ENCODE data around the gene MYOM1.

Gene MYOM1

GRCh38 chr18:3151399-3152264 is 68.1 kb downstream of the MYOM1 start:
- no peak for DNase-seq

GRCh38 chr18:3150688-3151087 is 69.1 kb downstream of the MYOM1 start:
- no peak for DNase-seq

DNA sequence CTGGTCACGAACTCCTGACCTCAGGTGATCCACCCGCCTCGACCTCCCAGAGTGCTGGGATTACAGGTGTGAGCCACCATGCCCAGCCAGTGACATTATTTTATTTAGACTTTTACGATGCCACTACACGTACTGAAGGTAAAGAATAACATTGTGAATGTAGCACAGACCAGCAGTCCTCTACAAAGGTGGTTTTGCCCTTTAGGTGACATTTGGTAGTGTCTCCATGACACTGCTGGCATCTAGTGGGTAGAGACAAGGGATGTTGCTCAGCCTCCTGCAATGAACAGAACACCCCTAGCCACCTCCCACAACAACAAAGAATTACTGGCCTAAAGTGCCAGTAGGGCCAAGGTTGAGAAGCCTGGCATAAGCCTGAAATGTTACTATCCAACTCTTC is 69.5 kb downstream of the MYOM1 start:
- no peak for DNase-seq

DNA sequence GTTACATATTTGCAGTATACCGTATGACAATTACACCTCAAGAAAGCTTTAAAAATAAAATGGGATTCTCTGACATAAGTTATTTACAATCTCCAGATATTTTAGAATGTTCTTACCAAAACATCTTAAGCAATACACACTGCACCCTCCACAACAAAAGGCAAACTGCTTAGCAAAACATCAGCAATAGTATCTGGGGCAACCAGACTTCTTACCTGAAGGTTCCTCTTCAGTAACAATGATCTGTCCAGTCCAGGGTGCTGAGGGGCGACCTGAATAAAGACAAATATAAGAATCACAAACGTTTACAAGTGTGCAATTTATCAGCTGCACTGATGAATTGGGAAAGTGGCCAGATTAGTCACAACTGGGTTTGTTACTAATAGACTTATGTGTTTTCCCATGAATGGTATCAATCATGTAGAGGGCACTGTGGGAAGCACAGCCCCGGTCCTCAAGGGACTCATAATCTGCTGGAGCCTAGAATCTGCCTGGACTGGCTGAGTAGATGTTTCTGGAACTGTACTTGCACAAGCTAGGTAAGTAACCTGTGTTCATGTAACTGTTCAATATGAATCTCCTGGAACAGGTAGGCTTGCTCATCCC is 70.7 kb downstream of the MYOM1 start:
- DNase-seq = no peak

DNA sequence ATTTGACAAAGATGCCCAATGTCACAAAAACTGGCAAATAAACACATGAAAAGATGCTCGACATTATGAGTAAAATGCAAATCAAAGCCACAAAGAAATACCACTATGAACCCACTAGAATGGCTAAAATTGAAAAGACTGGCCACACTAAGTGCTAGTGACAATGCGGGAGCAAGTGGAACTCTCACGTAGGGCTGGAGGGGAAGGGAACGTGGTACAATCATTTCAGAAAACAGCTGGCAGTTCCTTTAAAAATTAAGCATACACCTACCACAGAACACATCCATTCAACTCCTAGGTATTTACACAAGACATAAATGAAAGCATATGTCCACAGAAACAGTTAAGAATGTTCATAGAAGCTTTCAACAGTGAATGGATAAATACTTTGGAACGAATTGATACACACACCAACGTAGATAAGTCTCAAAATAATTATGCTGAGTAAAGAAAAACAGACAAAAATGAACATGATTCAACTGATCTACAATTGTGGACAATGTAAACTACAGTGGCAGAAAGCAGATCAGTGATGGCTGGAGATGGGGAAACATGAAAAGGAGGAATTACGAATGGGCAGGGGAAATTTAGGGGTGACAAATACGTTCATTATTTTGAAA is 71.7 kb downstream of the MYOM1 start:
- DNase-seq = no peak

DNA sequence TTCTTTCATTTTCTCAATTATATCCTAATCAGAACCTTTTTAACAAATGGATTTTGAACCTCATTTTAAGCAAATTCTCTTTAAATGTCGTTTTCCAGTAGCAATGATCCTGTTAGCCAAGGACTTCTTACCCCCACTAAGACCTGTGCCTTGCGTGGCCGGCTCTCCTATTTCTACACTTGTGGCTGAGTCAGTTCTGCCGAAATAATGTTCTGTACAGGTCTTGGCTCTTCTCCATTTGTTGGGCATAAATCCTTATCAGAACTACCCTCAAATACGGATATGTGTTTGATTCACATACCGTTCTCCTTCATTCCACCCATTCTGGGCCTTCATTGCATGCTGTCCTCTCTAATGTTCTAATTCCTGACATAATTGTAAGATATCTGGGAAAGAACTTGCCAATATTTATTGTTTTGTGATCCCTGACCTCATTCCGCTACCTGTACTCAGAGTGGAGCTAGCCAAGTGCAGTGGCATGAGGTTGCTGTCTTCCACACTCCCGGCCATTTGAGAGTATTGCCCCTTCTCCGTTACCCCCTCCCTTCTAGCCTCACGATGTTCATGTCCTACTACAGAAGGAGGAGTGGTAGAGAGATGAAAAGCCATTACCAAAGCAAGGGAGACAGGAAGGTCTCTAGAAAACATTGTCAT is 78.7 kb downstream of the MYOM1 start:
- no peak for DNase-seq

DNA sequence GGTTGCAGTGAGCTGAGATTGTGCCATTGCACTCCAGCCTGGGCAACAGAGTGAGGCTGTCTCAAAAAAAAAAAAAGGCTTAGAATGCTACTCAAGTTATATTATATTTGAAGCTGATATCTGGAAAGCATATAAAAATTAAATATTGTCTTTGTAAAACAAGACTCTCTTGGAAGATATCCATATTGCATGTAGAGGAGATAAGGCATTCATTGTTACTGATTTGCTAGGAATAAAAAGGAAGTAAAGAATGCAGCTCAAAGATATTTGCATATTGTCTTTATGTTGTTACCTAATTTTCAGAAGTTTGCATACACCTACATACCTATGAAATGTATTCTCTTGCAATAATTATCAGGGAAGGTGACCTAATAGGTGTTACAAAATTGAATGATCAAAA is 79.4 kb downstream of the MYOM1 start:
- DNase-seq = no peak

- DNase-seq = no peak
Observed at GRCh38 chr18:3139406-3139805, 80.4 kb downstream of the MYOM1 start.

DNA sequence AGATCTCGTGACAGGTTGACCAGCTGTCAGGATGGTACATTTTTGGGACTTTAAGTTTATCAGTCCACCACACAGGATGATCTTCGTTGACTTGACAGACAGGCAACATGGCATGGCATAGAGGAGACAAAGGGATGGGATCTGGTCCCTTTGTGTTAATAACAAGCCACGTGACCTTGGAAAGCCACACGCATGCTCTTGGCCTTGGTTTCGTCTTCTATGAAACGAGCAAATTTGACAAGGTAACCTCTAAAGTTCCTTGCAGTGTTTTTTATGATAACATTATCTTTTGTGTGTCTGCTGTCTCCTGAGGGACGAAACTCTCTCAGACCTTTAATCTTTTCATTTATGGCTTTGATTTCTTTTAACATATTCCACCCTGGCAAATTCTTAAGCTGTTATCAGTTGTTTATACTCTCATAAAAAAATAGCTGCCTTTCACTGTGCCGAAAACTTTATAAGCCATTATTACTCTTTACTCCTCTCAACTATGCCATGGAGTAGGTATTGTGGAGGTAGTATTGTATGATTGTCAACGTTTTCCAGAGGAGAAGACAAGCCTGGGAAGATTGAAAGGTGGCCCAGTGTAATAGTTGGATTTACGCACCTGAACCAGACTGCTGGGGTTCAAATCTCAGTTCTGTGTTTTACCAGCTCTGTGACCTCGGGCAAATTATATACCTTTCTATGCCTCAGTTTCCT is 81.3 kb downstream of the MYOM1 start:
- no peak for DNase-seq

DNA sequence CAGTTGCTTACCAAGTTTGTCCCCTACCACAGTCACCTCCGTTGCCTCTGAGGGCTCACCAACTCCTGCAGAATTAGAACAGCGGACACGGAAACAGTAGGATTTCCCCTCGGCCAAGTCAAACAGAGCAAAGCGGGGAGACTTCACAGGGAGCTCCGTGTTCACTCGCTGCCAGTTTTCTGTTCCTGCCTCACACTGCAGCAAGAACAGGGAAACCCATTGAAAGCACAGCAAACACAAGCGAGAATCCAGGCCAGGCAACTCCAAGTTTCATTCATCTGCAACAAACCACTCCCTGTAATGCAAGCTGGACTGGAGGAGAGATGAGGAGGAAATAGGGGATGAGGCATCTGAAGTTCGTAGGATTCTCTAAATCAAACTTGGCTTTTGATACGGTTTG is 84.2 kb downstream of the MYOM1 start:
- no peak for DNase-seq

- DNase-seq = no peak
Observed at GRCh38 chr18:3132700-3133099, 87.1 kb downstream of the MYOM1 start.

- no peak for DNase-seq
Observed at GRCh38 chr18:3130344-3130743, 89.4 kb downstream of the MYOM1 start.

DNA sequence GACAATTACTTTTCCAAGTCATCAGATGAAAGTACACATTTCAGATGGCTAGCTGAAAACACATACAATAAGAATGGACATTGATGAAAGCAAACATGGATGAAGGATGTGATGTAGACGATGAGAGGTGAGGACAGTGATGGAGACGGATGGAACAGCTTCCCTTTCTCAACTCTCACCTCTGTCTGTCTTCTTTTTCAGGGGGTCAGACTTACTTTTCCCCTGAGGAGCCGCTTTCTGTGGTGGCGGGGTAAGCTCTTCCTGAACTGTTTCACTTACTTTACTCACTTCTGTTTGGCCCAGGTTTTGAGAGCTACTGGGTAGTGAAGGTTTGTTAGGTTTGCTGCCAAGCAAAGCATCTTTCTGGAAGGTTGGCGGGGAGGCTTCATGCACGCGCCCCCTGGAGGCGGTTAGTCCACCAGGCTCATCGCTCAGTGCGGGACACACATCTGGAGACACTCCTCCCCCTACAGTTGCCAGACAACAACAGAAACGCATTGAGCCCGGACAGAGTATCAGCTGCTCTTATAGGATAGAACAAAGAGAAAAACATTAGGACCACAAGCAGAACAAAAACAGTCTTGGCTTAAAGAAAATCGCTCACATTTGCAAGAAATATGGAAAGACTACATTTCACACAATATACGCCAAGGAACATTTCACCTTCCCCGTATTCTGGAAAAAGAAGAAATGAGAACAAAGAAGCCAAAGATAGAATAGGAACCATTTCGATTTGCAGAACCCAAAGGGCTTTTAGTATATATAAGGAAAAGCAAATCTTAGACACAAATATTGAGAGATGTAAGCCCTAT is 90.5 kb downstream of the MYOM1 start:
- peak; percentile 66 for DNase-seq

GRCh38 chr18:3126457-3127097 is 93.2 kb downstream of the MYOM1 start:
- no peak for DNase-seq

DNA sequence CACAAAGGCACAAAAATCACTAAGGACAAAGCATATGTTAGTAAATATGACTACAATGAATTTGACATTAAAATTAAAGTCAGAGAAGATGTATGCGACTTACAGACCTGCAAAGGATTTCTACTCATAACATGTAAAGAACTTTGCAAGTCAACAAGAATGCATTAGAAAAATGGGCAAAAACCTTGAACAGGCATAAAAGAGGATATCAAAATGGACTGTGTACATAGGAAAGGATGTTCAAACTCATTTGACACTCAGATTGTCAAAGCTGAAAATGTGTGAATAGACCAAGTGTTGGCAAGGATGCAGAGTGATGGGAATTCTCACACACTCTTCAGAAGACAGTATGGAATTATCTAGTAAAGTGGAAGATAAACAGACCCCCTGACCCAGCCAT is 94.9 kb downstream of the MYOM1 start:
- no peak for DNase-seq

DNA sequence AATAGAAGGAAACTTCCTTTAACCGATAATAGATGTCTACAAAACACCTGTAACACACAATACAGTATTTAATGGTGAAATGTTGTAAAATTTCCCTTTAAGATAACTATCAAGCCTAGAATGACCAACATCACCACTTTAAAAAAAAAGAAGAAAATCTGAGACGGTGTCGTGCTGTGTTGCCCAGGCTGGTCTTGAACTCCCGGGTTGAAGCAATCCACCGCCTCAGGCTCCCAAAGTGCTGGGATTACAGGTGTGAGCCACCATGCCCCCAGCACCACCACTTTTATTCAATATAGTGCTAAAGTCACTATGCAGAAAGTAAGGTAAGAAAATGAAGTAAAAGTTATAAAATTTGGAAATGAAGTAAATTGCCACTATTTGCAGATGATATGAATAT is 96.9 kb downstream of the MYOM1 start:
- DNase-seq = no peak

DNA sequence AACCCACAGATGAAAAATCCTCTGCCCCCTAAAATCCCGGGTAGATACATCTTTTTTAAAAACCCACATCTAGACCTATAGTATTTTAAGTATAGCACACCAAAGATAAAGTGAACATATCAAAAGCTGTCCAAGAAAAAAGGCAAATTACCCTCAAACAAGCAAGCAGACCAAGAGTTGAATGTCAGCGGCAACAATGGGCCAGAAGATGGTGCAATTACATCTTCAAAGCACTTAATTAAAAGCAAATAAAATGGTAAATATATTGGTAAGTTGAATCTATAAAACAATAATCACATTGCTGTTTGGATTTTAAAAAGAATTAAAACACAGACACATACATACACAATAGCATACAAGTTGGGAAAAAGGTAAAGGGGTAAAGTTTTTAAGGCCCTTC is 98.5 kb downstream of the MYOM1 start:
- DNase-seq = no peak

GRCh38 chr18:3120356-3120755 is 99.4 kb downstream of the MYOM1 start:
- no peak for DNase-seq

DNA sequence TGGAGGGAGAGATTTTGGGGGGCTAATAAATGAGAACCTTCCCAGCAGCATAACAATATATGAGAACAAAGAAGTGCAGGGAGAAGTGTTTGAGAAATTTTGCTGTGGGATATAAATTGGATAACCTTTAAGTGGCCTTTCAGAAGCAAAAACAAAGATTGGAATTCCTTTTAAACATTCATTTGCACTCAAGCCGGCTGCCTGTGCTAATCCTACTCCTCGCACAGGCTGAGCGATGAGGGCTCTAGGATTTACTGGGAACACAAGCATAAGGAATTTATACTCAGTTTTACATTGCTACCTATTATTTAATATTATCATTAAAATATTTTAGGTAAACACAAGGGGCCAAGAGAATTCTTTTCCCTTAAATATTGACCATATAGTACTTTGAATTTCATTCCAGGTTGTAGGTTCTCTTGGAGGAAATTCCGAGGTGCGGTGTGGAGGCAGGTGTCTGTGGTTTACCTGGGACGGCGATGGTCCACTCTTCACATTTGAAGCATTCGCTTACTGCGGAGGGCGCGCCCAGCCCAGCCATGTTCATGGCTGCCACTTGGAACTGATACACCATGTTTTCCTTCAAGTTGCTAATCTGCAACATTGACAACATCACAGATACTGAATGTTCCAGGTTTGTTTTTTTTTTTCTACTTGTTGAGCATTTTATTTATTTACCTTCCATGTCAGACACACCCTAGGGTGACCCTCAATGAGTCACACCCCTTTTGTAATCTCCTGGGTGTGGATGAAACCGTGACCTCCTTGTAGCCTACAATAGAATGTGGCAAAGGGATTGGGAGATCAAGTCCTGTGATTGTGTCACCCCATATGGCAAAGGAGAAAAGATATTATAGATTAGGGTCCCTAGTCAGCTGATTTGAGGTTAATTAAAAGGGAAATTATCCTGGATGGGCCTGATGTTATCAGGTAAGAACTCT is 100.1 kb downstream of the MYOM1 start:
- no peak for DNase-seq

Measured in right kidney (tissue), 1 donor.